ENCODE results near the gene PFDN1.

GRCh38 chr5:140296289-140296688 is 6.6 kb downstream of the PFDN1 start:
- TF ChIP-seq CTCF (IDR thresholded peaks at IDR 0.05) (no peak), POLR2A (IDR thresholded peaks at IDR 0.05) (no peak)
